Activated naive CD4-positive, alpha-beta T cell treated with Interleukin-2 at 50 U/mL for 16 hours (primary cell): ENCODE results near the gene BCL2L15.
"Not testable (repeated sequence)": the region's sequence is repeated elsewhere in the genome, so short reads cannot be mapped to it uniquely, and the experiment has no call there.

Experiments
- DNase-seq: peaks from one replicate; pipeline ENCODE4 v3.0.0-alpha.2; 2020

BCL2L15 gene

DNA sequence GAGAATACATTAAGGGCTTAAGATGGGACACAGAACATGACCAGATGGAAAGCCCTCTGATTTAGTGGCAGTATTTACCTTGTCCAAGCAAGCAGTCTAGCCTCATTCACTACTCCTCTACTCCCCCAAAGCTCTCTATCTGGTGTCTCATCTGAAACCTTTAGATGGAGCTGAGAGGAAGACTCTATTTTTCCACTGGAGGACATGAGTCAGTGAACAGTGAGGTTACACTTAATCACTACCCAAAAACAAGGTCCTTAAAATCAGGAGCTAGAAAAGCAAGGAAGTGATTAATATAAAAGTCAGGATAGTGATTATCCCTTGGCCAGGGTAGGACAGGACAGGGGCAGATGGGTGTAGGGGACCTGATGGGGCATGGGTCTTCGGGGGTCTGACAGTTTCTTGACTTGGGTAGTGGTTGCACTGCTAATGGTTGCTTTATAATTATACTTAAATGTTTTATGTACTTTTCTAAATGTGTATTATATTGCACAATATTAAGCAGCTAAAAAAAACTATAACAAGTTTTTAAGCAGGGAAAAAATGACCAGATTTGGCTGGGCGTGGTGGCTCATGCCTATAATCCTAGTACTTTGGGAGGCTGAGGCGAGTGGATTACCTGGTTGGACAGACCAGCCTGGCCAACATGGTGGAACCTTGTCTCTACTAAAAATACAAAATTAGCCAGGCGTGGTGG is 18.8 kb downstream of the BCL2L15 start:
- DNase-seq = no peak

DNA sequence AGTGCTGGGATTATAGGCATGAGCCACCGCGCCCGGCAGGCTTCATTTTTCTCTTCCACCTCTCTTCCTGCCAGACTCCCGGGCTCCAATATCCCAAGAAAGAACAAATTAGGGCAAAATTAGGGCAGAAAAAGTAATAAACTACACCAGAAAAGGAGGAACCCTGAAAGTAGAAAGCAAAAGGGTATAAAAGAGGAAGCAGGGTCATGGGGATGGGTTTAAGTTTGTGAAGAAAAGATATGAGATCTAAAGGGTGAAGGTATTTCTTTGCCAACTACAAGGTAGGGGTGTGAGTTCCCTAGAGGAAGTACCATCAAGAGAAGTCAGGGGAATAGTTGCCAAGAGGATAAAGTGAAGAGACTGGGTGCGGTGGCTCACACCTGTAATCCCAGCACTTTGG is 25.7 kb downstream of the BCL2L15 start:
- DNase-seq = no peak

DNA sequence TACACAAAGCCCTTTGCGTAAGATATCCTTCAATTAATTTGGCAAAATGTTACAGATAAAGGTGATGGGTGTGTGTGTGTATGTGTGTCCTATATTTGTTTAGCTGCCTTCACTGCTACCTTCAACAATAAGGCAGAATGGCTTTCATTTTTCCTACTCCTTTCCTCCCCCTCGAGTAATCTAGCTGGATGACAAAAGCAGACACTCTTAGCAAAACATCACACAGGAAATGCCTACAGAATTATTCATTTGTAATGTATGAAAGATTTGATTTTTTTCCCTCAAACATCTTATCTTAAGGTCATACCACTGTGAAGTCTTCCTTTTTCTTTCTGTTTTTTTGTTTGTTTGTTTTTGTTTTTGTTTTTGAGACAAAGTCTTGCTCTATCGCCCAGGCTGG is 26.5 kb downstream of the BCL2L15 start:
- no peak for DNase-seq

DNA sequence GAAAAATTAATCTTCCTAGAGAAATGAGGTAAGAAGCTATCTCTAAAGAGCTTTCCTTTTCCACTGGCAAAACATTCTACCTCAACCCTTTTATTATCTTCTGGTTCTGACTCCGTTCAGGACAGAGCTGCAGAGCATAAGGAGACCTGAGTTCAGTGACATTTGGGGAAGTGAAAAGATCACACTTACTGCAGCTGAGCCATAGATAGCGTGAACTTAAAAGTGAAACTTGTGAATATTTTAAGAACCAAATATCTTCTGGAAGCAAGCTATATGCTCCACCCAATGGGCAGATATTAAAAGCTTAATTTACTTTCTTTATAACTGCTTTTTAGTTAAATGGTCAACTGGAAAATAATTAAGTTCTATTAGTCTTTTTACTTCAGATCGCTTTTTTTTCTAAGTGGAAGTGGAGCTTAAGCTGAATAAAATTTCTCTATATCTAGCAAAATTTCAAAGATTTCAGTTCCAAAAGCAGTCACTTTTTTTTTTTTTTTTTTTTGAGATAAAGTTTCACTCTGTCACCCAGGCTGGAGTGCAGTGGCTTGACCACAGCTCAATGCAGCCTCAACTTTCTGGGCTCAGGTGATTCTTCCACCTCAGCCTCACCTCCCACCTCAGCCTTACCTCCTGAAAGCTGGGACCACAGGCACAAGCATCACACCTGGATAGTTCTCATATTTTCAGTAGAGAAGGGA is 27.8 kb downstream of the BCL2L15 start:
- DNase-seq = no peak

DNA sequence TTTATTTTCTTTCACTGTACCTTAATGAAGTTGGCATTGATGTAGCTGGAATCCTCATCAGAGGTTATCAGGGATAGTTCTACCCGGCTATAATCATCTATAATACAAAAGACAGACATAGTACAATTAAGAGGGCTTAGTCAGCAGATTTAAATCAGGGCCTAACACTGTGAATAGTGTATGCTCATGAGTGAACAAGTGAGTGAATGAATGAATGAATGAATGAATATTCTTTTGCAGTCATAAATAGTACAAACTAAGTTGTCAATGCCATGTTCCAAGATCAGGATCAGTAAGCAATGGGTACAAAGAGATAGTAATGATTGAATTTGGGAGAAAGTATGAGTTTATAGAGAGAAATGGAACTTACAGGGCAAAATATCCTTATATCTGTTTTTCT is 28.4 kb downstream of the BCL2L15 start:
- no peak for DNase-seq

DNA sequence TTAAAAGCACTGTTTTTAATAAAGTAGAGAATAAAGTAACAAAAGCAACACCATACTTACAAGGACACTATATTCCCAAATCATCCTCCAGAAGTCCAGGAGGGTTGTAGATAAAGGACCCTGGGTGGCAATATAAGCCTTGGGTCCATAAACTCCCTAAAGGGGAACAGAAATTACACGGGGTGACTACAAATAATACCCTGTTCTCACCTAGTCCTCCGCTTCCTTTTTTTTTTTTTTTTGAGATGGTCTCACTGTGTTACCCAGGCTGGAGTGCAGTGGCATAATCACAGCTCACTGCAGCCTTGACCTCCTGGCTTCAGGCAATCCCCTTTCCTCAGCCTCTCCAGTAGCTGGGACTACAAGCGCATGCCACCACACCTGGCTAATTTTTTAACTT is 29.0 kb downstream of the BCL2L15 start:
- DNase-seq = no peak

DNA sequence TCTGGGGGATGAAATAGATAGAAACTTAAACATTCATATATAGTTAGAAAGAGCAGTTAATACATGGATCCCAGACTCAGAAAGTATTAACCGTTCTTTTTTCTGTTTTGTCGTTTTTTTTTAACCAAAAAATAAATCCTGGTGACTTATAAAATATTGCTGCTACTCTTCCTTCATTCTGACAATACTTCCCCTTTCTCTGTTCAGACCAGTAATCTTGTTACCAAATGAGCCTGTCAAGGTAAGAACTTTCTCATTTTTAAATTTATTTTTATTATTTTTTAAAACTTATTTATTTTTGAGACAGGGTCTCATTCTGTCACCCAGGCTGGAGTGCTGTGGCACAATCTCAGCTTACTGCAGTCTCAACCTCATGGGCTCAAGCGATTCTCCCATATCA is 29.6 kb downstream of the BCL2L15 start:
- no peak for DNase-seq

DNA sequence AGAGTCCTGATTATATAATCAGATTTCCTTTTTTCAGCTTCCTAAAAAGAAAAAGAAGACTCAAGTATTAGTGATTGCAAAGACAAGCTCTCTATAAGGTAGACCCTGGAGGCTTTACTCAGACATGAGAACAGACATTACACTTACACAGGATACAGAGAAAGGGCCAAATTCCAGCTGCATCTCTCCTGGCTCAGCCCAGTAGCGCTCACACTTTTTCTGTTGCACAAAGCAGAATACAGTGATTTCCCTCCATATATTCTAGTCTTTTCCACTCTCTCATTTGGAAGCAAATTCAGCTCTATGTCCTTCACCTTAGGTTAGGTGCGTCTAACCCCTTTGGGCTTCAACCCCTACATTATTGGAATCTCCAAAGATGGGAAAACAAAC is 31.0 kb downstream of the BCL2L15 start:
- DNase-seq = no peak

DNA sequence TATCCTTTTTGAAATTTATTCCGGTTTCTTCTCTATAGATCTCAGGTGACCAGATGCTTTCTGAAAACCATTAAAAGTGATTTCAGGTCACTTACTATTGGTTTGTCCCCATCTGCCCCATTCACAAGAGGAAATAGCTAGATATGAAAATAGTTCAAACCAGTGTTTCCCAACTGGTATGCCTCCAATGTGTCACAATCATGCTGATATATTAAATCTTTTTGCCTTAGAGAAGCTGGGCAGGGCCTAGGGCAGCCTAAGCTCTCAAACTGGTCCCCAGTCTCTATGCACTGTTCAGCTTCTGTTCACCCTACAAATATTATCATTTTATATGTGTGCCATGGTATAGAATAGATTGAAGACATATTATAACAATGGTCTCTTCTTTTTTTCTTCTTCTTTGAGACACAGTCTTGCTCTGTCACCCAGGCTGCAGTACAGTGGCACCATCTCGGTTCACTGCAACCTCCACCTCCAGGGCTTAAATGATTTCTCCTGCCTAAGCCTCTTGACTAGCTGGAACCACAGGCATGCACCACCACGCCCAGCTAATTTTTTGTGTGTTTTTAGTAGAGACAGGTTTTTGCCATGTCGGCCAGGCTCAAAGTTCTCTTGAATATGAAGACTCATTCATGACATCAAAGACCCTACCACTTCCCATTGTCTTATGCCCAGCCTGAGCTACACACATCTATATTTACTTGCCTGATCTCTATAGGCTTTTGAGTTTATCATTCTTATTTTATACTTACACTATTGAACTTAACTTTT is 31.6 kb downstream of the BCL2L15 start:
- no peak for DNase-seq

DNA sequence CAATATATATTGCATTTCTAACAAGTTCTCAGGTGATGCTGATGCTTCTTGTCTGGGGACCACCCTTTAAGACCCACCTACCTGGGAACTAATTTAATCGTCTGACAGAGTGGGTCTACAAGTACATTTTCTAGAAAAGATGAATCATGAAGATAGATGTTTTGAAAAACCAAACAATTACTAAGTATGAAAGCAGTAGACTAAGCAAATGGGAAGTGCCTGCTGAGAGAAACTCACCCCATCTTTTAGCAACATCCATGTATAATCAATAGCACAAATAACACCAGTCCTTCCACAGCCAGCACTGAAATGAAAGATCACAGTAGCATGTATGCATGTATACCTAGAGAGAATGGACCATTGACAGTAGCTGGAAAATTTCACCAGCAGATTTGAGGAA is 33.1 kb downstream of the BCL2L15 start:
- no peak for DNase-seq

DNA sequence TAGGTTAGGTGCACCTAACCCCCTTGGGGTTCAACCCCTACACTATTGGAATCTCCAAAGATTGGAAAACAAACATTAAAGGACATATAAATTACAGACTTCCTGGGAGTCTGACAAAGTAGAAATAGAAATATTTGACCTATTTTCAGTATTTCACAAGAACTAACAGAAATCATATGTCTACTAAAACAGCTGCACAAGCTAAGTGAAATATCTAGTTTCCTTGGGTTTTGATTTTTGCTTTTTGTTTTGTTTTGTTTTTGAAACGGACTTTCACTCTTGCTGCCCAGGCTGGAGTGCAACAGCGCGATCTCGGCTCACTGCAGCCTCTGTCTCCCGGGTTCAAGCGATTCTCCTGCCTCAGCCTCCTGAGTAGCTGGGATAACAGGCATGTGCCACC is 34.7 kb downstream of the BCL2L15 start:
- DNase-seq = not testable (repeated sequence)

DNA sequence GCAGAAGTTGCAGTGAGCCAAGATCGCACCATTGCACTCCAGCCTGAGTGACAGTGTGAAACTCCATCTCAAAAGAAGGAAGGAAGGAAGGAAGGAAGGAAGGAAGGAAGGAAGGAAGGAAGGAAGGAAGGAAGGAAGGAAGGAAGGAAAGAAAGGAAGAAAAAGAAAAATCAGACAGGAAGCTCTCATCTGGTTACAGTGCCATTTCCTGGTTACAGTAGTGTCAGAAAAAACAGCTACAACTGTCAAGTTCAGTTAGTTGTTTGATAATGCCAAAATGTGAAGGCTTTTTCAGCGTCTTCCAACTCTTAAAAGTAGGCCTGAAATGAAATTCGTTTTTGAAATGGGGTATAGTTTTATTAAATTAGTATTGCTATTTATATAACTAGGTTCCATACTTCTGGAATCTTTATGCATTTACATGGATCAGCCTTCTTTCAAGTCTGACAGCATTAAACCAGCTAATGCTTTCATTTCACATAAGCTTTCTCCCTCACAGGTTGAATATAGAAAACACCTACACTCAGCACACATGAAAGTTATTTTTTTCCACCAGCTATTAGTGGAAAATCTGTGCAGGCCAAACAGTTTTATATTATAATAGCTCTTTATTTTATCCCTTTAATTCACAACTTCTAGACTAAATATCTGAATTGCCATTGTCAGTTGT is 37.1 kb downstream of the BCL2L15 start:
- no peak for DNase-seq

DNA sequence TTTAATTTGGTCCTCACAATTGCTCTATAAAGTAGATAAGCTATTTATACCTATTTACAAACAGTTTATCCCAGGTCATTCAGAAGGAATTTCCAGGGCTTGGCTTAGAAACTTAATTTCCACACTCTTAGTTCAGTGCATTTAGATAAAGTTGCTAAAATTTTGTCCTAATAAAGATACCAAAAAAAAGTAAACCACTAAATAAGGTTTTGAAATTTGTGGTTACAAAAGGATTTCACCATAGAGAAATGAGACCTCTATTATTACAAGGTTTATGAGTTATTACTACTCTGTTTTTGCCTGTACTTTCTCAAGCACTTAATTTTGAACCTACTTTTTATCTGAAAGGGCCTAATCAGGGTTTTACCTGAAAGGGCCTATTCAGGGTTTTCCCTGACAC is 38.3 kb downstream of the BCL2L15 start:
- no peak for DNase-seq

DNA sequence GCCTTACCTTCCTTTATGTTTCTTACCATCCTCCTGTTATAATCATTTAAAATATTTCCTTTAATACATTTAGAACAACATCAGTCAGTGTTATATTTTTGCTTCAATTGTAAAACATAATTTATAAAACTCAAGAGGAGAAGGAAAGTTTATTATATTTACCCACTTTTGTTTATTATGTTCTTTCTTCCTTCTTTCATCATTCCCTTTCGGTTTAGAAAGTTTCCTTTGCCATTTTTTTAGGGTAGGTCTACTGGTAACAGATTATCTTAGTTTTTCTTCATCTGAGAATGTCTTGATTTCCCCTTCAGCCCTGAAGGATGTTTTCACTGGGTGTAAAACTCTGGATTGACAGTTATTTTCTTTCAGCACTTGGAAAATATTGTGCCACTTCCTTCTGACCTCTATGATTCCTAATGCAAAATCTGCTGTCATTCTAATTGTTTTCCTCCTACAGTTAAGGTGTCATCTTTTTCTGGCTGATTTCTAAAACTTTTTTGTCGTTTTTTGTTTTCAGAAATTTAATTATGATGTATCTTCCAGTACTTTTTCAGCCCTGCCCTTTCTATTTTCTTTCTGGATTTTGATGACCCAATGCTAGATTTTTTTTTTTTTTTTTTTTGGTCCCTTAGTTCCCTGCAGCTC is 40.9 kb downstream of the BCL2L15 start:
- no peak for DNase-seq

DNA sequence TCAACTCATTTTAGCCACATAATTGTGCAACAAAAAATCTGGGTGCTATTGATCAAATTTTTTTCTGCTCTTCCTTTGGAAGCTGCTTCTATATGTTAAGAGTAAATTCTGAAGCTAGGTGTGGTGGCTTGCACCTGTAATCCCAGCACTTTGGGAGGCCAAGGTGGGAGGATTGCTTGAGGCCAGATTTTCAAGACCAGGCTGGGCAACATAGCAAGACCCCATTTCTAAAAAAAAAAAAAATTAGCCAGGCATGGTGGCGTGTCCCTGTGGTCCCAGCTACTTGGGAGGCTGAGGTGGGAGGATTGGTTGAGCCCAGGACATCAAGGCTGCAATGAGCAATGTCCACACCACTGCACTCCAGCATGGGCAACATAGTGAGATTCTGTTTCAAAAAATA is 50.8 kb downstream of the BCL2L15 start:
- no peak for DNase-seq

DNA sequence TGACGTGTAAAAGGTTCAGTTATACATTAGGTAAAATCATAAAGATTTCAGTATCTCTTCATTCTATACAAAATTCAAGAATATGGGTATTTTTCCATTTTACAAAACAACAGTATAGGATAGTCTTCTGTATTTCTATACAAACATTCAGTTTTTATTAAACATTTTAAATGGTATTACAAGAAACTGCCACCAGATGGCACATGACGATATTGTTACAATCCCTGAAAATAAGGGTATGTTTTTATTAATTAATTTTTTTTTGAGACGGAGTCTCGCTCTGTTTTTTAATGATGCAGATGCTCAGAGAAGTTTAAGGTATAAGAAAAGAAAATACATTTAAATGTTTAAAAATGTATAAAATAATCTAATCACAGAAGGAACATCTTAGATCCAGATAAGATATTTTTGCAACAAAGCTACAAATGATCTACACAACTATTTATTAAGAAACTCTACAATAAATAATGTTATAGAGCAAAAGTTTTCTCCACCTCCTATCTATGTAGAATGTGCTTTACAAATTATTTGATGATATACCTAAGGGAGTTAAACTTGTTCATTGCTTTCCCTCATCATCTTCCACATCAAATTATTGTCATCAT is 51.6 kb downstream of the BCL2L15 start:
- no peak for DNase-seq

DNA sequence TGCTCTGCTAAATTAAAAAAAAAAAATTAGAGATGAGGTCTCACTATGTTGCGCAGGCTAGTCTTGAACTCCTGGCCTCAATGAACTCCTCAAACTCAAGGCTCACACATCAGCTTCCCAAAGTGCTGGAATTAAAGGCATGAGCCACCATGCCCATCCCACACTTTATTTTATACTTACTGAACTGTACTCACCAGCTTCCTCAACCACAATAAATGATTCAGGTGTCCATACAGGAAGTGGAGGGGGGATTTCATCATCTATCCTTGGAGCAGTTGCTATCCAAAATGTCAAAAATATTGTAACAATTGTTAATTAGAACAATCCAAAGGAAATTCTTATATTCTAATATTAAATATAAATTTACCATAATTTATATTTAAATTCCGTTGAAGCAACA is 52.7 kb downstream of the BCL2L15 start:
- no peak for DNase-seq
